GM23338 (cell line): ENCODE measurements around the gene GRM8.

ENCODE experiments used
- CREB1 ChIP-seq: fragments of 250-450 bp; sonication (Bioruptor Pico); IDR thresholded peaks from 2 replicates; pipeline ENCODE4 v1.5.0; 2020; ENCODE audit warnings: low read depth, mild to moderate bottlenecking, moderate library complexity
- EZH2 ChIP-seq: fragments of 200-600 bp; sonication (generic); IDR thresholded peaks from one replicate; pipeline ENCODE4 v1.8.0; 2017; ENCODE audit warnings: antibody characterized with exemption, mild to moderate bottlenecking, low read depth; ENCODE audit not compliant: unreplicated experiment
- POLR2AphosphoS5 ChIP-seq: IDR thresholded peaks from 2 replicates; pipeline ENCODE4 v1.6.1; 2016; ENCODE audit warnings: antibody characterized with exemption, low read depth
- TF ChIP-seq, protein P1 (sequence below), 2 experiments: fragments of 200-600 bp in 1 of 2; sonication (generic) in 1 of 2; conservative IDR thresholded peaks; 2 replicates each; pipeline versions ENCODE4 v1.5.1 to v1.6.1; 2016 to 2017; ENCODE audit warnings: antibody characterized with exemption in 2 of 2, low read depth in 2 of 2, mild to moderate bottlenecking in 2 of 2, moderate library complexity in 1 of 2
- TF ChIP-seq, protein P2 (sequence below): IDR thresholded peaks from one replicate; pipeline ENCODE4 v1.6.1; 2018; ENCODE audit warnings: antibody characterized with exemption; ENCODE audit not compliant: unreplicated experiment
- TF ChIP-seq, protein P3 (sequence below): fragments of 250-450 bp; sonication (Bioruptor Pico); IDR thresholded peaks from 2 replicates; pipeline ENCODE4 v1.5.0; 2020; ENCODE audit warnings: mild to moderate bottlenecking, moderate library complexity

DNA sequence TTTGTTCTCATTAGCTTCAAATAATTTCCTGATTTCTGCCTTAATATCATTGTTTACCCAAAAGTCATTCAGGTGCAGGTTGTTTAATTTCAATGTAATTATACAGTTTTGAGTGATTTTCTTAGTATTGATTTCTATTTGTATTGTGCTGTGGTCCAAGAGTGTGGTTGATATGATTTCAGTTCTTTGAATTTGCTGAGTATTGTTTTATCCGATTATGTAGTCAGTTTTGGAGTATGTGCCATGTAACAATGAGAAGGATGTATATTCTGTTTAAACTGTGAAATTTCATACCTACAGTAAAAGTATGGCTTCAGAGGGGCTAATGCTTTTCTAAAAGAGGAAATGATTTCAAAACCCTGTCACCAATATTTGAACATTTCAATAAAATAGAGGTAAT is 17.4 kb upstream of the GRM8 start:
- TF ChIP-seq, protein P1, sequence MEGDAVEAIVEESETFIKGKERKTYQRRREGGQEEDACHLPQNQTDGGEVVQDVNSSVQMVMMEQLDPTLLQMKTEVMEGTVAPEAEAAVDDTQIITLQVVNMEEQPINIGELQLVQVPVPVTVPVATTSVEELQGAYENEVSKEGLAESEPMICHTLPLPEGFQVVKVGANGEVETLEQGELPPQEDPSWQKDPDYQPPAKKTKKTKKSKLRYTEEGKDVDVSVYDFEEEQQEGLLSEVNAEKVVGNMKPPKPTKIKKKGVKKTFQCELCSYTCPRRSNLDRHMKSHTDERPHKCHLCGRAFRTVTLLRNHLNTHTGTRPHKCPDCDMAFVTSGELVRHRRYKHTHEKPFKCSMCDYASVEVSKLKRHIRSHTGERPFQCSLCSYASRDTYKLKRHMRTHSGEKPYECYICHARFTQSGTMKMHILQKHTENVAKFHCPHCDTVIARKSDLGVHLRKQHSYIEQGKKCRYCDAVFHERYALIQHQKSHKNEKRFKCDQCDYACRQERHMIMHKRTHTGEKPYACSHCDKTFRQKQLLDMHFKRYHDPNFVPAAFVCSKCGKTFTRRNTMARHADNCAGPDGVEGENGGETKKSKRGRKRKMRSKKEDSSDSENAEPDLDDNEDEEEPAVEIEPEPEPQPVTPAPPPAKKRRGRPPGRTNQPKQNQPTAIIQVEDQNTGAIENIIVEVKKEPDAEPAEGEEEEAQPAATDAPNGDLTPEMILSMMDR (conservative IDR thresholded peaks at IDR 0.05; ENCODE audit: low read depth in 2 of 2): no peak
- TF ChIP-seq CREB1 (CRISPR knock-in tag) (no peak), POLR2AphosphoS5 (no peak), EZH2 (no peak)
- TF ChIP-seq, protein P2, sequence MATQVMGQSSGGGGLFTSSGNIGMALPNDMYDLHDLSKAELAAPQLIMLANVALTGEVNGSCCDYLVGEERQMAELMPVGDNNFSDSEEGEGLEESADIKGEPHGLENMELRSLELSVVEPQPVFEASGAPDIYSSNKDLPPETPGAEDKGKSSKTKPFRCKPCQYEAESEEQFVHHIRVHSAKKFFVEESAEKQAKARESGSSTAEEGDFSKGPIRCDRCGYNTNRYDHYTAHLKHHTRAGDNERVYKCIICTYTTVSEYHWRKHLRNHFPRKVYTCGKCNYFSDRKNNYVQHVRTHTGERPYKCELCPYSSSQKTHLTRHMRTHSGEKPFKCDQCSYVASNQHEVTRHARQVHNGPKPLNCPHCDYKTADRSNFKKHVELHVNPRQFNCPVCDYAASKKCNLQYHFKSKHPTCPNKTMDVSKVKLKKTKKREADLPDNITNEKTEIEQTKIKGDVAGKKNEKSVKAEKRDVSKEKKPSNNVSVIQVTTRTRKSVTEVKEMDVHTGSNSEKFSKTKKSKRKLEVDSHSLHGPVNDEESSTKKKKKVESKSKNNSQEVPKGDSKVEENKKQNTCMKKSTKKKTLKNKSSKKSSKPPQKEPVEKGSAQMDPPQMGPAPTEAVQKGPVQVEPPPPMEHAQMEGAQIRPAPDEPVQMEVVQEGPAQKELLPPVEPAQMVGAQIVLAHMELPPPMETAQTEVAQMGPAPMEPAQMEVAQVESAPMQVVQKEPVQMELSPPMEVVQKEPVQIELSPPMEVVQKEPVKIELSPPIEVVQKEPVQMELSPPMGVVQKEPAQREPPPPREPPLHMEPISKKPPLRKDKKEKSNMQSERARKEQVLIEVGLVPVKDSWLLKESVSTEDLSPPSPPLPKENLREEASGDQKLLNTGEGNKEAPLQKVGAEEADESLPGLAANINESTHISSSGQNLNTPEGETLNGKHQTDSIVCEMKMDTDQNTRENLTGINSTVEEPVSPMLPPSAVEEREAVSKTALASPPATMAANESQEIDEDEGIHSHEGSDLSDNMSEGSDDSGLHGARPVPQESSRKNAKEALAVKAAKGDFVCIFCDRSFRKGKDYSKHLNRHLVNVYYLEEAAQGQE: no peak
- TF ChIP-seq, protein P3, sequence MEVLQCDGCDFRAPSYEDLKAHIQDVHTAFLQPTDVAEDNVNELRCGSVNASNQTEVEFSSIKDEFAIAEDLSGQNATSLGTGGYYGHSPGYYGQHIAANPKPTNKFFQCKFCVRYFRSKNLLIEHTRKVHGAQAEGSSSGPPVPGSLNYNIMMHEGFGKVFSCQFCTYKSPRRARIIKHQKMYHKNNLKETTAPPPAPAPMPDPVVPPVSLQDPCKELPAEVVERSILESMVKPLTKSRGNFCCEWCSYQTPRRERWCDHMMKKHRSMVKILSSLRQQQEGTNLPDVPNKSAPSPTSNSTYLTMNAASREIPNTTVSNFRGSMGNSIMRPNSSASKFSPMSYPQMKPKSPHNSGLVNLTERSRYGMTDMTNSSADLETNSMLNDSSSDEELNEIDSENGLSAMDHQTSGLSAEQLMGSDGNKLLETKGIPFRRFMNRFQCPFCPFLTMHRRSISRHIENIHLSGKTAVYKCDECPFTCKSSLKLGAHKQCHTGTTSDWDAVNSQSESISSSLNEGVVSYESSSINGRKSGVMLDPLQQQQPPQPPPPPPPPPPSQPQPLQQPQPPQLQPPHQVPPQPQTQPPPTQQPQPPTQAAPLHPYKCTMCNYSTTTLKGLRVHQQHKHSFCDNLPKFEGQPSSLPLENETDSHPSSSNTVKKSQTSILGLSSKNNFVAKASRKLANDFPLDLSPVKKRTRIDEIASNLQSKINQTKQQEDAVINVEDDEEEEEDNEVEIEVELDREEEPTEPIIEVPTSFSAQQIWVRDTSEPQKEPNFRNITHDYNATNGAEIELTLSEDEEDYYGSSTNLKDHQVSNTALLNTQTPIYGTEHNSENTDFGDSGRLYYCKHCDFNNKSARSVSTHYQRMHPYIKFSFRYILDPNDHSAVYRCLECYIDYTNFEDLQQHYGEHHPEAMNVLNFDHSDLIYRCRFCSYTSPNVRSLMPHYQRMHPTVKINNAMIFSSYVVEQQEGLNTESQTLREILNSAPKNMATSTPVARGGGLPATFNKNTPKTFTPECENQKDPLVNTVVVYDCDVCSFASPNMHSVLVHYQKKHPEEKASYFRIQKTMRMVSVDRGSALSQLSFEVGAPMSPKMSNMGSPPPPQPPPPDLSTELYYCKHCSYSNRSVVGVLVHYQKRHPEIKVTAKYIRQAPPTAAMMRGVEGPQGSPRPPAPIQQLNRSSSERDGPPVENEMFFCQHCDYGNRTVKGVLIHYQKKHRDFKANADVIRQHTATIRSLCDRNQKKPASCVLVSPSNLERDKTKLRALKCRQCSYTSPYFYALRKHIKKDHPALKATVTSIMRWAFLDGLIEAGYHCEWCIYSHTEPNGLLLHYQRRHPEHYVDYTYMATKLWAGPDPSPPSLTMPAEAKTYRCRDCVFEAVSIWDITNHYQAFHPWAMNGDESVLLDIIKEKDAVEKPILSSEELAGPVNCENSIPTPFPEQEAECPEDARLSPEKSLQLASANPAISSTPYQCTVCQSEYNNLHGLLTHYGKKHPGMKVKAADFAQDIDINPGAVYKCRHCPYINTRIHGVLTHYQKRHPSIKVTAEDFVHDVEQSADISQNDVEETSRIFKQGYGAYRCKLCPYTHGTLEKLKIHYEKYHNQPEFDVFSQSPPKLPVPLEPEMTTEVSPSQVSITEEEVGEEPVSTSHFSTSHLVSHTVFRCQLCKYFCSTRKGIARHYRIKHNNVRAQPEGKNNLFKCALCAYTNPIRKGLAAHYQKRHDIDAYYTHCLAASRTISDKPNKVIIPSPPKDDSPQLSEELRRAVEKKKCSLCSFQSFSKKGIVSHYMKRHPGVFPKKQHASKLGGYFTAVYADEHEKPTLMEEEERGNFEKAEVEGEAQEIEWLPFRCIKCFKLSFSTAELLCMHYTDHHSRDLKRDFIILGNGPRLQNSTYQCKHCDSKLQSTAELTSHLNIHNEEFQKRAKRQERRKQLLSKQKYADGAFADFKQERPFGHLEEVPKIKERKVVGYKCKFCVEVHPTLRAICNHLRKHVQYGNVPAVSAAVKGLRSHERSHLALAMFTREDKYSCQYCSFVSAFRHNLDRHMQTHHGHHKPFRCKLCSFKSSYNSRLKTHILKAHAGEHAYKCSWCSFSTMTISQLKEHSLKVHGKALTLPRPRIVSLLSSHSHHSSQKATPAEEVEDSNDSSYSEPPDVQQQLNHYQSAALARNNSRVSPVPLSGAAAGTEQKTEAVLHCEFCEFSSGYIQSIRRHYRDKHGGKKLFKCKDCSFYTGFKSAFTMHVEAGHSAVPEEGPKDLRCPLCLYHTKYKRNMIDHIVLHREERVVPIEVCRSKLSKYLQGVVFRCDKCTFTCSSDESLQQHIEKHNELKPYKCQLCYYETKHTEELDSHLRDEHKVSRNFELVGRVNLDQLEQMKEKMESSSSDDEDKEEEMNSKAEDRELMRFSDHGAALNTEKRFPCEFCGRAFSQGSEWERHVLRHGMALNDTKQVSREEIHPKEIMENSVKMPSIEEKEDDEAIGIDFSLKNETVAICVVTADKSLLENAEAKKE (CRISPR knock-in tag): no peak
